OCI-LY1 (cell line): ENCODE data around the gene C10orf95.

Experiments used
- H2AFZ ChIP-seq: fragments of 200-600 bp; sonication (generic), shearing (Covaris generic); 2 replicates; pipeline ENCODE4 v1.6.0; 2014; ENCODE audit warnings: antibody characterized with exemption, mild to moderate bottlenecking, low read length
- H3F3A ChIP-seq: fragments of 200-600 bp; sonication (generic), shearing (Covaris generic); 2 replicates; pipeline ENCODE4 v1.6.0; 2014; ENCODE audit warnings: mild to moderate bottlenecking, antibody characterized with exemption, low read length, moderate library complexity; ENCODE audit not compliant: insufficient read depth
- H3K27ac ChIP-seq: fragments of 200-600 bp; sonication (generic); 2 replicates; pipeline ENCODE4 v1.5.1; 2014; ENCODE audit warnings: low read length, mixed run types, mild to moderate bottlenecking, low read depth; ENCODE audit not compliant: poor library complexity, severe bottlenecking
- H3K27me3 ChIP-seq: fragments of 200-600 bp; sonication (generic); 2 replicates; pipeline ENCODE4 v1.6.0; 2014; ENCODE audit warnings: antibody characterized with exemption, mild to moderate bottlenecking, low read length, moderate library complexity; ENCODE audit not compliant: insufficient read depth
- H3K36me3 ChIP-seq: fragments of 200-600 bp; sonication (generic); 2 replicates; pipeline ENCODE4 v1.6.1; 2014; ENCODE audit warnings: mild to moderate bottlenecking, antibody characterized with exemption, low read length, moderate library complexity, mixed read lengths; ENCODE audit not compliant: insufficient read depth
- H3K4me1 ChIP-seq: fragments of 200-600 bp; sonication (generic); 2 replicates; pipeline ENCODE4 v1.5.1; 2014; ENCODE audit warnings: mild to moderate bottlenecking, low read length, moderate library complexity; ENCODE audit not compliant: insufficient read depth, severe bottlenecking
- H3K4me2 ChIP-seq: fragments of 200-600 bp; sonication (generic), shearing (Covaris generic); 2 replicates; pipeline ENCODE4 v1.6.1; 2014; ENCODE audit warnings: low read length
- H3K4me3 ChIP-seq: fragments of 200-600 bp; sonication (generic); 2 replicates; pipeline ENCODE4 v1.5.1; 2014; ENCODE audit warnings: low read length, low read depth, mild to moderate bottlenecking, mixed read lengths; ENCODE audit not compliant: poor library complexity, severe bottlenecking
- H3K79me2 ChIP-seq: fragments of 200-600 bp; shearing (Covaris generic); 2 replicates; pipeline ENCODE4 v1.6.1; 2016; ENCODE audit warnings: mixed run types, low read length, mixed read lengths; ENCODE audit not compliant: insufficient read depth
- H3K9ac ChIP-seq: fragments of 200-600 bp; sonication (generic), shearing (Covaris generic); 2 replicates; pipeline ENCODE4 v1.6.1; 2014; ENCODE audit warnings: mild to moderate bottlenecking, low read length, mixed read lengths
- H3K9me2 ChIP-seq: fragments of 200-600 bp; sonication (generic), shearing (Covaris generic); 2 replicates; pipeline ENCODE4 v1.6.1; 2014; ENCODE audit warnings: low read depth, mild to moderate bottlenecking, low read length, mixed read lengths
- H3K9me3 ChIP-seq: fragments of 200-600 bp; shearing (Covaris generic); 2 replicates; pipeline ENCODE4 v1.6.1; 2014; ENCODE audit warnings: low read length, mixed read lengths
- H4K20me1 ChIP-seq: fragments of 200-600 bp; sonication (generic), shearing (Covaris generic); 2 replicates; pipeline ENCODE4 v1.6.0; 2016; ENCODE audit warnings: mild to moderate bottlenecking, low read length; ENCODE audit not compliant: insufficient read depth
- CTCF ChIP-seq: fragments of 200-600 bp; sonication (generic), shearing (Covaris generic); IDR thresholded peaks from 2 replicates; pipeline ENCODE4 v1.5.1; 2017; ENCODE audit warnings: mild to moderate bottlenecking, antibody characterized with exemption, low read length, moderate library complexity, mixed read lengths
- EZH2 ChIP-seq: fragments of 200-600 bp; sonication (generic), shearing (Covaris generic); IDR thresholded peaks from 2 replicates; pipeline ENCODE4 v1.8.0; 2017; ENCODE audit warnings: borderline replicate concordance, mixed run types, mild to moderate bottlenecking, antibody characterized with exemption, low read length, moderate library complexity, mixed read lengths

The C10orf95 gene

GRCh38 chr10:102429468-102429867, 21.9 kb downstream of the C10orf95 start:
- Histone ChIP-seq H4K20me1 (no peaks in the 10 kb centered on the region), H3K4me1 (peaks cover 18% of the 10 kb centered on the region), H3K9me2 (no peaks in the 10 kb centered on the region), H3F3A (no peaks in the 10 kb centered on the region), H3K4me3 (no peak overlapping the region), H2AFZ (no peak overlapping the region), H3K9ac (no peak overlapping the region), H3K36me3 (no peaks in the 10 kb centered on the region), H3K4me2 (no peak overlapping the region), H3K27ac (no peak overlapping the region), H3K9me3 (no peaks in the 10 kb centered on the region), H3K27me3 (no peaks in the 10 kb centered on the region), H3K79me2 (no peaks in the 10 kb centered on the region)
- TF ChIP-seq EZH2, result no peak
- no peak for TF ChIP-seq CTCF

GRCh38 chr10:102426803-102427287, 24.5 kb downstream of the C10orf95 start:
- Histone ChIP-seq H3K27me3 (no peaks in the 10 kb centered on the region), H3K4me1 (peaks cover 18% of the 10 kb centered on the region), H3F3A (no peaks in the 10 kb centered on the region), H3K9ac (no peak overlapping the region), H3K4me2 (no peak overlapping the region), H2AFZ (no peak overlapping the region), H4K20me1 (no peaks in the 10 kb centered on the region), H3K79me2 (no peaks in the 10 kb centered on the region), H3K27ac (no peak overlapping the region), H3K36me3 (no peaks in the 10 kb centered on the region), H3K9me3 (no peaks in the 10 kb centered on the region), H3K9me2 (no peaks in the 10 kb centered on the region), H3K4me3 (no peak overlapping the region)
- TF ChIP-seq CTCF, result no peak
- TF ChIP-seq EZH2, result no peak

- peaks cover 13% of the 10 kb centered on the region for H3K4me1 ChIP-seq
- H2AFZ ChIP-seq, result no peak overlapping the region
- no peaks in the 10 kb centered on the region for H3K36me3 ChIP-seq
- no peaks in the 10 kb centered on the region for H3K79me2 ChIP-seq
- H3K27me3 ChIP-seq, result no peaks in the 10 kb centered on the region
- H3K4me2 ChIP-seq, result no peak overlapping the region
- H3K9me2 ChIP-seq, result no peaks in the 10 kb centered on the region
- TF ChIP-seq CTCF, result no peak
- TF ChIP-seq EZH2, result no peak
- no peaks in the 10 kb centered on the region for H3F3A ChIP-seq
- no peaks in the 10 kb centered on the region for H3K9me3 ChIP-seq
- H3K4me3 ChIP-seq, result no peak overlapping the region
- H3K27ac ChIP-seq, result no peak overlapping the region
- no peaks in the 10 kb centered on the region for H4K20me1 ChIP-seq
- no peak overlapping the region for H3K9ac ChIP-seq
Measured at GRCh38 chr10:102425444-102425843, 25.9 kb downstream of the C10orf95 start.
